Stimulated activated naive CD4-positive, alpha-beta T cell treated with Interleukin-2 at 50 U/mL for 16 hours (primary cell): ENCODE results near the gene RTN4IP1.

Experiments
- DNase-seq: peaks from one replicate; lab custom pipeline; 2025; lab: John Stamatoyannopoulos, UW

RTN4IP1 gene

DNA sequence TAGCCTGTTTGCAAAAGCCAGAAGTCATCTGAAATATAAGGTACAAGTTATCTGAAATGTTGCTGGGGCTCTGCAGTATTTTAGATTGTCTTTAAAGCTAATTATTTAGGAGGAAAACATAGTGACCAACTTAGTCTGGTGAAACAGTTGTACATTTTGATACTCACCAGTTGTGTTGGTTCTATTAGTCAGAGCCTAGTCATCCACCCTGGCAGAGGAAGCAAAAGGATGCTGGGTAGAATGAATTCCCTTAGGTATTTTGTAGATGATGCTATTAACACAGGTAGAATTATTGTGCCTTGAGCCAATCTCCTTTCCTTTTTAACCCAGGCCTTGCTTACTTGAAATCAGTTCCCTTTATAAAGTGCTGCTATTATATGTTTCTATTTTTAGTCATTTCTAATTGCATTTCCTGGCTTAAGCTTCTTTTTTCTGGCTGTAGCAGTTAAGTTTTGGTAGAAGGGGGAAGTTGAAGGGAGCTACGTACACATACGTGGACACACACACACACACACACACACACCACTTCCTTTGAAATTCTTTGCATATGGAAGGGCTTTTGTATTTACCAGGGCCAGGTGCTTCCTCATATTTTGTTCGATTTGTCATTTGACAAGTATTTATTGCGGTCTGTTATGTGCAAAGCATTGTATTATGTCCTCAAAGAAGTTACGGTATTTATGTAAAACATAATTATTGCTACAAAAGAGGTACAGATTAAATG, 82.4 kb downstream of the RTN4IP1 start:
- no peak for DNase-seq

DNA sequence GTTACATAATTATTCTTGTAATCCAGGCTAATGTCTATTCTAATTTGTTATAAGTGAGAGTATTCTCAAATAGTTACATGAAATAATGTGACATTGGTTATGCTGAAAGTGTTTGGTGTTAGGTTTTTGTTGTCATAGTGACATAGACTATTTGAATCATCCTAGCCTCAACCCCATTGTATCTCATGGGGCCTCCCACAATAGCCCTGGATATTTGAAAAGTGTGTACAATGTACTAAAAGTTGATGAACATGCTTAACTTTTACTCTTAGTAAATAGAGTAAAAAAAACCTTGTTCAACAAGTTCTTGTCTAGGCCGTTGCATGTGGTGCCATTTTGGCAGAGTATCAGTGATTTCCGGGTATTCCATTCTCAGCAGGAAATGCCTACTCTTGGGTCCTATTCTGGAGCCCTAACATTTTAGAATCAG, 83.0 kb downstream of the RTN4IP1 start:
- DNase-seq: no peak

DNA sequence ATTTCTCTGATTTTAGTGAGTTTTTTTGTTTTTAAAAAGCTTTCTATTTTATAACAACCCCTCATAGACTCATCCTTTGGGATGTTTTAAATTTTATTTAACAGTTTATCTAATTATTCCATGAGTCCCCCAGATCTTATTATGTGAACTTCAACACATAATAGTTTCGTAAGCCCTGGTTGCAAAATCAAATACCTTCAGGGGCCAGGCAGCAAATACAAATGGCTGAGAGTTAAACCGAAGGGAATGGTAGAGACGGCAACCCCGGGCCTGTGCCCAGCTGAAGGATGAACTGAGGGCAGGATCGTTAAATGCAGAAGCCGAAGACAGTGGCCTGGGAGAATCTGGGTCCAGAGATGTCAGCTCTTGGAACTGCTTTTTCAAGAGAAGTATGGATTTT, 88.4 kb downstream of the RTN4IP1 start:
- no peak for DNase-seq

DNA sequence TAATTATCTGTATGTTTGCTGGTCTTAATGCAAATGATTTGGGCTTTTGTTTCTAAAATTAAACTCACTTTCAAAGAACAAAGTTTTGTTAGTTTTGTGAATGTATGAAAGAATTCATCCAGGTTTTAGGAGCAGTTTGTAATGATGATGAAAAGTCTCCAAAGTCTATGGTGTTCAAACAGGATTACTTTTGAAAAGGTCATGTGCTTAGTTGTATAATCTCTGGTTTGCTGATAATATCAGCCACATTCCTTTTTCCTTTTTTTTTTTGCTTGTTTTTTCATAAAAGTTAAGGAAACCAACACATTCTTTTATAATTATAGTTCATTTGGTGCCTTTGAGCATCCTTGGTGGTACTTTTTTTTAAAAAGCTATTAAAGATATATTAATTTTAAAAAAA, 88.9 kb downstream of the RTN4IP1 start:
- DNase-seq: no peak

DNA sequence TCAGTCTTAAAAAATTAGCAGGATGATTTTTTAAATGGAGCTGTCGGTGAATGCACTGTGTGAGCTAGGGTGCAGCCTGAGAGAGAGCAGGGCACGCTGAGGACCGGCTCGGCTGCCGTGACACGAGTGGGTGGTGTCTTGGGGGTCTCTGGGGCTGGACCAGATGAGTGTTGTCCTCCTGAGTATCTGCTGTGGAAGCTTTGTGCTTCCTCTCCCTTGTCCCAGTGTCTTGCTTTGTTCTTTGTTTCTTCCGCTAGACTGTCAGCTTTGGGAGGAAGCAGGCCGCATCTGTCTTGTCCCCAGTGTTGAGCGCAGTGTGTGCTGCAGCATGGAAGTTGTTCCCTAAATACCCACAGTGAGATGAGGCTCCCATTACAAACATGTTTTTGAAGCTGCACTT, 89.4 kb downstream of the RTN4IP1 start:
- no peak for DNase-seq

DNA sequence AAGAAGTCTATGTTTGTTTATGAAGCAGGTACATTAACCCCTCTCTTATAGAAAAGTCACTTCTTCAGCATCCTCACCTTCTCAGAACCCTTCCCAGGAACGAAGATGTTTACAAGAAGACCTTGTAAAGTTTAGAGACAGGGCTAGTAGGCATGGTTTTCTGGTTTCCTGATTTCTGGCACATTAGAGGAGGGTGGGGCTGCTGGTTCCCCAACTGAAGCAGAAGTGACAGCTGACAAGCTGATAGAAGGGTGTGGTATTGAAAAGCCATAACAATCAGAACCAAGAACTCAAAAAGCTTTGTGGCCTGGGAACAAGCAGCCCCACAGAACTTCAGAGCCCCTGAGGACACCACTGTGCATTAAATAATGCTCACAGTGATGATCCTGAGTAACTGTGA, 91.2 kb downstream of the RTN4IP1 start:
- no peak for DNase-seq

DNA sequence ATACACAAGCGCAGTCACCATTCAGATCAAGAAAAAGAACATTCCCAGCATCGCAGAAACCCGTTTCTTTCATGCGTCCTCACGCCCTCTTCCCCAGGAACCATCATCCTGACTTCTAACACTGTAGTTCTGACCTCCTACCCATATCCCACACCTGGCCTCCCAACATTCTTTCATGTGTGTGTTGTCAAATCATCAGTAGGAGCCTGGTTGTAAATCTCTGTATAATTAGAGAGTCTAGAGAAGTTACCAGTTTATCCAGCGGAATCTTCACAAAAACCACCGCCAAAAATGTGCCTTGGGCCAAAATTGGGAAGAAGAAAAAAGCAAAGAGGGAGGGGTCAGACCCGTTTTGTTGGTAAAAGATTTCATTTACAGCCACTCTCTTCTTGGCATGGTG, 91.6 kb downstream of the RTN4IP1 start:
- no peak for DNase-seq

DNA sequence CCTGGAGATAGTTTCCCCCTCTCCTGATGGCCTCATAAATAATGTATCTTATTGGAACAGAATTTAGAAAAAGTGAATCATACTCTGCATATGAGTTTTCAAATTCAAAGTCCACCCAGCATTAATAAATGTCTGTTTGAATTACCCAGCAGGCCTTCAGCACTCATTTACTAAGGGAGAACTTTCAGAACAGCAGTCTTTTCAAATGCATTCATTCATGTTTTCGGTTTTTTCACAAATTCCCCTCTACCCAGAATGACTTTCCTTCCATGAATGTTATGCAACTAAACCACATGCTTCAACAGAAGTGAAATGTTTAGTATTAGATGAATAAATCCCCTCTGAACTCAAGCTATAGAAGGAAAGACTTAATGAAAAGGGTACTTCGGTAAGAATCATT, 92.4 kb downstream of the RTN4IP1 start:
- no peak for DNase-seq

DNA sequence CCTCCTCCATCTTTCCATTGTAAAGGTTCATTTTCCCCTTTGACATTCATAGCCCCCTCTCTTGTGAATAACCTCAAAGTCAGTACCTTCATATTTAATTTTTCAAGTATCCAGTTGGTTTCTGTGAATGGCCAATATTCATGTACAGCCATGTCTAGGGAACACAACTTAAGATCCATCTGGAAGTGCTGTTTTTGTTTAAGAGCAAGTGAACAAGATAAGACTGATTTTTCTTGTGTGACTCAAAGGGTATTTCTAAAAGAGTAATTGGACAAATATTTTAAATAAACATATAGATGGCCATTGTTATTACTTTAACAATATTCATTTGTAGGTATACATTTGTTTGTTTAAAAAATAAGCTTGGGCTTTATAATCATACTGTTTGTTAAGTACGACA, 92.9 kb downstream of the RTN4IP1 start:
- DNase-seq: no peak

DNA sequence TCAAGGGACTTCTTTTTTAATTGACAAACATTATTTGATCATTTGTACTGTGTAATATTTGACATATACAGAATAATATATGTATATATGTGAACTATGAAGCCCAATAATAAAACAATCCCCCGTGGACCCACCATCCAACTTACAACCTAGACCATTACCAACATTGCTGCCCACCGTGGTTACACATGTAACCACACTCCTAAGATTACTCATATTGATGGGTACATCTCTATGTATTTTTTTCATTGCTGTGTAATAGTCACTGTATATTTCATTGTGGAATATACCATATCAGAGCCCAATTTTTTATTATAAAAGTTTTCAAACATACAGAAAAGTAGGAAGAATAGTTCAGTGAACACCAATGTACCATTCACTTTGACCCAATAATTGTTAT, 94.3 kb downstream of the RTN4IP1 start:
- DNase-seq: no peak

DNA sequence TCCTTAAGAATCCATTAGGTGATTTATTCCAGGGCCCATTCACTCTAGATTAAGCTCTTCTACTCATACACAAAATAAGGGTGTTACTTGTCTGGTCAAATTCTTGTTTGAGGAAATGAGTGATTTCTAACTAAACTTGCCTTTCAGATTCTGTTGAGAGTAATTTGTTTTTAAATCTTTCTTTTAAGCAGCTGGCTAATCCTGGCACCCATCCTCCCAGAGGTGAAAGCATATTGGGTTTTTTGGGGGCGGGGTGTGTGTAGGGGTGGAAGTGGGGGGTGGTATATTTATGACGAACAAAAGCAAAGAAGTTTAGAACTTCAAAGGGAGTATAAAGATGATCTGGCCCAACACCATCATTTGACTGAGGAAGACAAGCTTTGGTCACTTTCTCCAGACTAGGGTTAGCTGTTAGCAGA, 94.7 kb downstream of the RTN4IP1 start:
- peak; percentile 40 for DNase-seq

DNA sequence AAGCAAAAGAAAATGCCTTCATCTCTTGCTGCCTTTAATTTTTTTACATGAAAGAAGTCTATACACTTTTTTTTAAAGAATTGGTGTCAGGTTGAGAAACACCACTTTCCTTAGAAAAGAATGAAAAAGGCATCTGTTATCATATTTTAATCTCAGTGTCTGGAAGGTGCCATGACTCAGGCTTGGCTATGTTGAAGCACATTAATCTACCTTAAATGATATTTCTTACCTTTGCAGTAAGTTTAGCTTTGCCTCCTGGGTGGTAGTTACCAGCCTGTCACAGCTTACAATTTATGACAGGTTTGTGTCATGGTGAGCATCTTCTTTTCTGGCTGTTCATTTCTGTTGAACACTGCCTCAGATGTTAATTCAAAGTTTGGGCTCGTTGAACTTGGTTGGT, 95.3 kb downstream of the RTN4IP1 start:
- DNase-seq: no peak

DNA sequence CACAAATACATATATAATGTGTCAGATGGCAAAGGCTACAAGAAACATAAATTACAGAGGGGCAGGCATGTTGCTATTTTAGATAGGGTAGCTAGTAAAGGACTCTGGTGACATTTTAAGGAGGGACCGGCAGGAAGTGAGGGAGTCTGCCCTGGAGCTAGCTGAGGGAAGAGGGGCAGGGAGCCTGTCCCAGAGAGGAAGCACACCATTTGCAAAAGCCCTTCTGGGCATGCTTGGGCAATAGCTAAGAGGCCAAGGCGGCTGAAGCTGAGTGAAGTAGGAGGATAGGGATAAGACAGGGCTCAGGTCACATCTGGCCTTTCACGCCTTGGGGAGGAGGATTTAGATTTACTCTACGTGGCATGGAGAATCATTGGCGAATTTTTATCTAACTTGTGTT, 96.2 kb downstream of the RTN4IP1 start:
- DNase-seq: no peak

DNA sequence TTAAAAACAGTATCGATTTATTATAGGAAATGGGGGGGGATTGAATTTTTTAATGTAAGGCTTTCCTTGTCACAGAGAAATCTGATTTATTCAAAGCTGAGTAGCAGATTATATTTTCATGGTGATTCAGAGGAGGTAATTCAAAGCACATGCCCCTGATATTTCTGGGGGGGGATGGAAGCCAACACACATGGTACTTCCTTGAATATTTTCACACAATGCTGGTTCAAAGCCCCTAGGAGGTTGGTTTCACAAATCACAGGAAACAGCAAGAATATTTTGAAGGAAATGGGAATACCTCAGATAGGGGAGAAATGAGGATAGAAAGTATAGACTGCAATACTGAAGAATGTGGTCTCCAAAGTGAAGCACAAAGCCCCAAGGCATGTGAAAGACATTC, 98.8 kb downstream of the RTN4IP1 start:
- DNase-seq: no peak

DNA sequence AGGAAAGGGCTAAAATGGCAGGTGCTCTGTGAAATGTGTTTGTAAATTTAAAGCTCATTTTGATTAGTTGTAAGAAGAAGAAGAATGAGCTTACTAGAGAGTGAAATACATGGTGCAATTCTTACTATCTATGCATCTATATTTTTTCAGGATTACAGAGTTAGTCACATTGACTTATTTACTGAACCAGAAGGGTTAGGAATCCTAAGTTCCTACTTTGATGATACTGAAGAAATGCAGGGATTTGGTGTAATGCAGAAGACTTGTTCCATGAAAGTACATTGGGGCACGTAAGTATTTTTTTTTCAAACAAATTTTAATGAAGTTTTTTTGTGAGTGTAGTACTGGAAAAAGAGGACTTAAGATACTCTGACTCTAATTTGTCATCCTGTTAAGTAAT, 99.3 kb downstream of the RTN4IP1 start:
- DNase-seq: no peak

DNA sequence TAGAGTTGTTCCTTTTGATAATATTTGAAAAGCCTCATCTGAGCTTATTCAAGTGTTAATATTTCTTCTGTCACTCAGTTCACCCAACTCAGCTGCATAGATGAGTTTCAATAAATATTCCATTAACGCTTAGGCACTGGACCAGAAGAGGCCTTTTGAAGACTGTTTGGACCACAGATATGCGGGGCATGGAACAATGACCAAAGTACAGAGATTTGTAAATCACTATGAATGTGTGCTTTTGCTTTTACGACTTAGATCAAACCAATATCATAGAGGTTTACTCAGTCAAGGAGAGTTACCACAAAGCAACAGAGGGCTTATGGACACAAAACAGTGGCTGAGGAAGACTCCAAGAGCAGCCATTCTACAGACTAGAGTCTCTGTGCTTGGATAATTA, 99.9 kb downstream of the RTN4IP1 start:
- DNase-seq: no peak

DNA sequence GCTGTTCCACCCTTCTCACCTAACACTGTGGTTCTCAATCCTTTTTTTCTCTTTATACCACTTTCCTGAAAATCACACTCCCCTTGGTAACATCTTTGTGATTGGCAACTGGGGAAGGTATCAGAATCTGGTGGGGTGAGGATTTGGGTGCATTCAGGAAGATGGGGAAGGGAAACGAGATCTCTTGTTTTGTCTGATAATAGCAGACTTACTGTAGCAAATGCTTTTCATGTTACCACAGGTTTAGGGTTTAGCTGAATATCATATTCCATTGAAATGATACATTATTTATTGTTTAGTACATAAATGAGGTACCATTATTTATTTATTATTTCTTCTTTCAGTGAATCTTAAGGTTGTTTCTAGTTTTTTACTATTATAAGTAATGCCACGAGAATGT, 100.8 kb downstream of the RTN4IP1 start:
- DNase-seq: no peak

DNA sequence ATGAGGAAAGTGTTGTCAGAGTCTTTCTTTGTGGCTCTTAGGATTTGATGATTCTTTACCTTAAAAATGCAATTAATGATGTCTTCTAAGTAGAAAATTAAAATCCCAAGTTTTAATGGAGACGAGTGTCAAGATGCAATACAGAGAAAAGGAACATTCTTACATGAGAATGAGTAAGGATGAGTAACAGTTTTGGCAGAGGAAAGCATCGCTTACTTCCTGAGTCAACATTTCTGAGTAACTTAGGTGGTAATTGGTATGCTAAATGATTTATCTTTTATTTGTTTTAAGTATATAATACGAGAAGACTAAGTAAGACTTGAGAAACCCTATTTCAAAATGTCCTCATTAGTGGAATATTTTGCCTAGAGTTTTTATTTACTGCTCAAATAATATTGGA, 101.3 kb downstream of the RTN4IP1 start:
- no peak for DNase-seq

DNA sequence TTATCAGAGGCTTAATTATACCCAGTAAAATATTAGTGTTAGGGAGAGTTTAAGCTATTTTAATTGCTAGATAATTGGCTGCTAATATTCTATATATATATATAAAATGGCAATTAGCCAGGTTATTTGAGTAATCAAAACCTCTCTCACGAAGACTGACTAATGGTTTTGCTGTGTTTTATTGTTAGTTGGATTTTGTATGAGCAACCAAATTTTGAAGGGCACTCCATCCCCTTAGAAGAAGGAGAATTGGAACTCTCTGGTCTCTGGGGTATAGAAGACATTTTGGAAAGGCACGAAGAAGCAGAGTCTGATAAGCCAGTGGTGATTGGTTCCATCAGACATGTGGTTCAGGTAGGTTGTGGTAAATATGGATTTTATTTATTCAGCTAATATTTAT, 102.2 kb downstream of the RTN4IP1 start:
- no peak for DNase-seq

DNA sequence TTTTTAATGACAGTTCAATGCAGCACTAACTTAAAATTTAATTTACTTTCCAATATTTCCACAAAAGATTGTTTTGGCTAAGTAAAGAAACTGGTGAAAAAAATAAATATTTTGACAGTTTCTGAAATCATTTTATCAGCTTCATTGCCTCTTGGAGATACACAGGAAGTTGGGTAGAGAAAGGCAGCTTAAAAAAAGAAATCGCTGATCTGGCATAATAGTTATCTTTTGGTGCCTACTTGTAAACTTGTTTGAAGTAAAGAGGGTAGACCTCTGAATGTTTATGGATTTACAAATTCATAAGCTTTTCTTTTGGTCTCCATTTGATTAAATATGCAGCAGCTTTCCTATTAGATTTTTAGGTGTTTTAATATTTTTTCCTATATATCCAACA, 103.4 kb downstream of the RTN4IP1 start:
- DNase-seq: no peak

DNA sequence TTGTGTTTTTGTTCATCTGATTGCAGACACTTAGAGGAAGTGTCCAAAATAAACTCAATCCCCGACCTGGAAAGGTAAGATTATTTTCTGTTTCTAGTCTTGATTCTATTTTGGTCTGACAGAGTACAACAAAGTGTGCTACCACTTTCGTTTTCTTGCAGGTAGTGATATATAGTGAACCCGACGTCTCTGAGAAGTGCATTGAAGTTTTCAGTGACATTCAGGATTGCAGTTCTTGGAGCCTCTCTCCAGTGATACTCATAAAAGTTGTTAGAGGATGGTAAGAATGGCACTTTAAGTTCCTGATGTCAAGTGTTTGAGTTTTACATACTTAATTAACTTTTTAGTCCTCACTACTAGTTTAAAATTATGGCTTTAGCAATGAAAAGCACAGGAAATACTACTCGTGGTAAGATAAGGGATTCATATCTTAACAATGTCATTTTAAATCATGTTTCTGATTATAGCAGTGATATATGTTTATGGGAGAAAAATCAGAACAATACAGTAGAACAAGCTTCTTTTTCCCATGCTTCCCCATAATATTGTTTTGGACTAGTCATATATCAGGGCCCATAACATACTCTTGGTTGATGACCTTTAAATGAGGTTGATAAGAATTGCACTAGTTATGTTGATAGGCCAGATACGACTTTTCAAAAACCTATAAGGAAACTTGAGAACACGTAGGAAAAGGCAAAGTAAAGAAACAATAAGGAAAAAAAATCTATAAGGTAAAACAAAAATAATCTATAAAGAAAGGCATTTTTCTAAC, 104.0 kb downstream of the RTN4IP1 start:
- no peak for DNase-seq

DNA sequence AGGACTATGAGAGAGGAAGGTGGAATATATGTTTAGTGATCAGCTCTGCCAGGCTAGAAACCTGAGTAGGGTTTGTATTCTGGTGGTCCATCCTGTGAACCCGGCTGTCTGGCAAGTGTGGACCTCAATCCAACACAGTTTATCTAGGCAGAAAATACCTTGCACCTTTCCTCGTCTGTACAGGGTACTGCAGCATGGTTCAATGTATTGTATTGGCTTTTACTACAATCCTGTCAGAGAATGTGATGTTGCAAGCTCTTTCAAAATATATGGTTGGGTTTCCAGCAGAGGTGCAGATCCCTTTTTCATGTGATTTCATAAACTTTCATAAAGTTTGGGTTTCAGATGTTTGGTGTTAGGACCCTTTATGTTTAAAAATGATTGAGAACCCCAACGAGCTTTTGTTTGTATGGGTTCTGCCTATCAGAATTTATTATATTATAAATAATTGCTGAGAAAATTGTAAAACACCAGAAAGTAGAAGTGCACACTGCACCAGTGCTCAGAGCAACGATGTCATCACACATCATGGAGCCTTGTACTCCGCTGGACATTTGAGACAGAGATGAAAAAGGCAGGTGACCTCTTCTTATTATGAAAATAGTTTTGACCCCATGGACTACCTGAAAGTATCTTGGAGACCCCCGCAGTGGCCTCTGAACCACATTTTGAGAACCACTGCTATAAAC, 106.6 kb downstream of the RTN4IP1 start:
- no peak for DNase-seq
